Left lobe of liver (tissue), 2 donors: ENCODE data around the gene NOTO. TPM values are rescaled to one million over a fixed set of nuclear protein-coding genes. Genes with fewer than 3 reads are reported as not detected.

Experiments used
- ATAC-seq: fragments of 200-7000 bp; cut with Tn5 transposase; one replicate; pipeline ENCODE4 v1.9.1; 2020; ENCODE audit warnings: mild to moderate bottlenecking, moderate library complexity
- DNase-seq: peaks from one replicate; pipeline ENCODE4 v3.0.0-alpha.2; 2020; ENCODE audit warnings: low spot score
- total RNA-seq: library from RNA; stranded (reverse); gene quantifications from one replicate; pipeline ENCODE4 v1.2.1, GENCODE V29; 2021
- donor health status: DM: no; HTN: no; CAD: no; lungs with moderate emphysema.
- donor health status: DM: no; HTN: yes; CAD: no.

NOTO gene
- total RNA-seq, 1 donor from 2014 or later = not detected

- DNase-seq (peak; percentile 100), ATAC-seq (peak; percentile 87)
Observed at GRCh38 chr2:73233154-73233931, 31.0 kb downstream of the NOTO start, which contains the start of gene PRADC1. Gene PRADC1 (minus strand): TSS chr2:73233239. CDS start chr2:73233160, 79 bp downstream.

DNA sequence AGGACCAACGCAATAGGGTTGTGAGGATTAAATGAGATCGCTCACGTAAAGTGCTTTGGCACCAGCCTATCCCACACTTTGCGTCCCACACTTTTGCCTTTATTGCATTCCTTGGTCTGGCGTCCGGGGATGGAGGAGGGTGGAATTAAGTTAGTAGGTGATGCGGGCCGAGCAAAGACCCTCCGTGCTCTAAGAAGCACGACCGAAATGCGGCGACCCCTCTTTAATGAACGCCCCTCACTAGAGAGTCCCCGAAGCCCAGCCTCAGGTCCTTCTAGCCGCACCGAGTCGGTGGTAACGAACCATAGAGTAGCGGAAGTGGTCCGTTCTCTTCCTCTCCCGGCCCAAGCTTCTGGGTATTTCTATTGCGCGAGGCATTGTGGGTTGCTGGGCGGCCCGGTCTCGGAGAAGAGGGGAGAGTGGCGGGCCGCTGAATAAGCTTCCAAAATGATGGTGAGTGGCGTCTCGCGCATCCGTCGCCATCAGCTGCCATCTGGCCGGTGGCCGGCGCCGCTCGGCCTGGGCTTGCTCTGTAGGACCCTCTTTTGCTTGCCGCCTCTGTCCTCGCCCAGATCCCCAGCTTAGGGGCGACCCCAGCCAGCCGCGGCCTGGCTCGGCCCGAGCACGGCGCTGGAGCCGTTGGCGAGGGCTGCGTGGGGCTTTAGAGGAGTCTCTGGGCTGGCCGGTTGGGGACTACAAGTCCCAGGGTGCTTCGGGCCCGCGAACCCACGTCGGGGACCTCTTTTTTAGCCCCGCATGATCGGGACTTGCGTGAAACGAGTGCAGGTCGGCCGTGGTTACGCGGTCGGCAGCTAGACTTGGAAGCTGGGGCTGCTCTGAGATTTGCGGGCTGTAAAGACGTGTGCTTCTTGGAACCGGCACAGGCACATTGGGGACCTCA lies 31.8 kb downstream of the NOTO start, which contains the start of gene CCT7:
Gene CCT7, plus strand, starts transcription at position 377 of the 901 bp plus-strand sequence. Its CDS starts 71 bp downstream, at position 448.
- DNase-seq = peak; percentile 92
- ATAC-seq = peak; percentile 81

DNA sequence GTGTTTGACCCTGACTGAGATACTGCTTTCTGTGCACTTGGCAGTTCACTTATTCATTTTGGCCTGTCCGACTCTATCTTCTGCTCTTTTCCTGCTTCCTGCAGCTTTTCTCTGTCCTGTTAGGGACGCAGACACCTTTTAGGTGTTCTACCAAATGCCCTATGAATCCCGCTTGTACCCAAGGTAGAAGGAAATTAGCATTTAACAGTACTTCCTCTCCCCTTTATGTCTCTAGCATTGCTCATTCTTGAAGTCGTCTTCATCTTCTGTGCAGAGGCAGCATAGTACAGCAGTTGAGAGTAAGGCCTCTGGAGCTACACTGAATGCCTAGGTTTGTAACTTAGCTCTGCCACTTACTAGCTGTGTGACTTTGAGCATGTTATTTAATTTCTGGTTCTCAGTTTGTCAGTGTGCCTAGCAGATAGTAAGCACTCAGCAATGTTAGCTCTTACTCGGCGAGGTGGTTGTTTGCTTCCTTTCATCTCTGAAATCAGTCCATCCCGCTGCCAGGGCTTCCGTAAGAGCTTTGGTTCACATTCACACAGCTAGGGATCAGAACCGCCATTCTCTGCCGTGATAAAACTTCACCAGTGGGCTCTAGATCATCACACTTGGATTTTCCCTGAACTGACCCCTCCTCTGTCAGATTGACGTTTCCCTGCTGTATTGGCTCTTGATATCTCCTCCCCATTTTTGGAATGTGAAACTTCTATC lies 33.1 kb downstream of the NOTO start:
- DNase-seq = no peak
- no peak for ATAC-seq

- no peak for DNase-seq
Observed at GRCh38 chr2:73237168-73237567, 34.8 kb downstream of the NOTO start.

DNA sequence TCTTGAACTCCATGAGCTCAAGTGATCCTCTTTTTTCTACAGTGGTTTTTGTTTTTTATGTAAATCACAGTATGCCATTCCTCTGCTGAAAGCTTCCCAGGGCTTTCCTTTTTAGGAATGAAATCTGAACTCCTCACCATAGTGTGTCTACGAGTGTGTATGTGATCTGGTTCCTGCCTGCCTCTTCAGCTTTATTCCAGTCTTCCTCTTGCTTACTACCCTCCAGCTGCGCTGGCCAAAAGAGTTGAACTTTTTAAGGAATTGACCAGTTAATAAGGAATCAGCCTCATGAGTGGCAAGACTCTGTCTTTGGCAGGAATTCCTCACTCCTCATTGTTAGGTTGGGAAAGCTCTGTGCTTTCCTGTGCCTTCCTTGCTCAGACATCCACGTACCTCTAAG lies 35.8 kb downstream of the NOTO start:
- ATAC-seq (no peak), DNase-seq (no peak)

More at GRCh38 chr2:73237168-73237567, 34.8 kb downstream of the NOTO start:
- ATAC-seq = no peak

GRCh38 chr2:73238976-73239375 lies 36.6 kb downstream of the NOTO start:
- DNase-seq (no peak), ATAC-seq (no peak)

DNA sequence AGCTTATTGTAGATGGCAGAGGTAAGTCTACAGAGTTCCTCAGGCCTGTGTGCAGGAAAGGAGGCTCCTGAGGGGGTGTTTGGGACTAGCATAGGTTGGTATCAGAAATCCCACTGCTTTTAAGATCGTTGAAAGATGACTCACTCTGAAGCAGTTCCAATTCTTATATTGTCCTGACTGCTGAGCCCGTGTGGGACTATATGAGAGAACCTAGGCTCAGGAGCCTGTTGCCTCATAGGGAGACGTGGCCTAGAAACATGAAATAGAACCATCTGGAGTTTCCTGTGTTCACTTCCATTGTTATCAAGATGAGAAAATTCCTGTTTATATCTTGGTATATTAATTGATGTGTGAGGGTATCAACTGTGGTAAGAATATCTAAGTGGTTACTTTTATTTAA lies 37.4 kb downstream of the NOTO start:
- DNase-seq (no peak), ATAC-seq (no peak)

- DNase-seq = no peak
- no peak for ATAC-seq
Observed at GRCh38 chr2:73243884-73244570, 41.7 kb downstream of the NOTO start.

- ATAC-seq (no peak), DNase-seq (no peak)
Observed at GRCh38 chr2:73244580-73244979, 42.2 kb downstream of the NOTO start.

GRCh38 chr2:73246850-73247249 lies 44.5 kb downstream of the NOTO start:
- ATAC-seq (no peak), DNase-seq (no peak)

DNA sequence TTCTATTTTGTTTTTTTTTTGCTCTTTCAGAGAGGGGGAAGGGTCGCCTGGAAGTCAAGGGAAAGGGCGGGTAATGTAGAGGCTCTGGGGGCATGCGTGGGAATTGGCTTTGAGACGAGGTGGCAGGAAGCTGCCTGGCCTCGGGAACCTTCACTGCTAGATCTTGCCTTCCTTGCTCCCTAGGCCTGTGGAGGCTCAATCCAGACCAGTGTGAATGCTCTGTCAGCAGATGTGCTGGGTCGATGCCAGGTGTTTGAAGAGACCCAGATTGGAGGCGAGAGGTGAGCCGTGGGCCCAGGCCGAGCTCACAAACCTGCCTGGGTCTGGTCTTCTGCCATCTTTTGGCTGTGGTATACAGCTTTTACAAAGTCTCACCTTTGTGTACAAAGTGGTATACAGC lies 47.3 kb downstream of the NOTO start:
- ATAC-seq = no peak
- no peak for DNase-seq

DNA sequence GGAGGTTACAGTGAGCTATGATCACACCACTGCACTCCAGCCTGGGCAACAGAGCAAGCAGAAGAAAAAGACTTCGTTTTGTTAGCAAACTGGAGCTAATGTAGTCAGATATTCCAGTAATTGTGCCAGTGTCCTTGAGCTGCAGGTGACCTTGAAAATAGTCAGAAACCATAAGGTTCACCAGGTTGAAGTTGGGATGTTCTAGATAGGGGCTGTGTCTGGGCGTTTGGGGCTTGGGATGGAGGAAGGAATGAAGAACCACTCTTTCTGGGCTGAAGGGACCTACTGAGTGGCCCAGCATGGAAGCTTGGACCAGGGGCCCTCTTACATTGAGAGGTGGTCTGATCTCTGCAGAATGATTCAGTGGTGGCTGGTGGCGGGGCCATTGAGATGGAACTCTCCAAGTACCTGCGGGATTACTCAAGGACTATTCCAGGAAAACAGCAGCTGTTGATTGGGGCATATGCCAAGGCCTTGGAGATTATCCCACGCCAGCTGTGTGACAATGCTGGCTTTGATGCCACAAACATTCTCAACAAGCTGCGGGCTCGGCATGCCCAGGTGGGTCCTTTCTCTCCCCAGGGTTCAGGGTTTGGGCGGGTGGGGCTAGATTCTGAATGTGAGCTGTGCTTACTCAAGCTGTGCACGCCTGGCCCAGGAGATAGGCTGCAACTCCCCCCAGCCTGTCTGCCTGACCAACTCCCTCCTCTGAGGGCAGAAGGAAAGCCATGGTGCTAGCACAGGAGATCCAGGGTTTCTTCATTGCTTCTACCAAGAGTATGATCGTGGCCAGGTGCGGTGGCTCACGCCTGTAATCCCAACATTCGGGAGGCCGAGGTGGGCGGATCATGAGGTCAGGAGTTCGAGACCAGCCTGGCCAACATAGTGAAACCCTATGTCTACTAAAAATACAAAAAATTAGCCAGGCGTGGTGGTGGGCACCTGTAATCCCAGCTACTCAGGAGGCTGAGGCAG lies 48.8 kb downstream of the NOTO start:
- no peak for DNase-seq
- no peak for ATAC-seq

- DNase-seq (no peak), ATAC-seq (no peak)
Observed at GRCh38 chr2:73252238-73253027, 50.1 kb downstream of the NOTO start.

GRCh38 chr2:73253400-73253799 lies 51.0 kb downstream of the NOTO start:
- ATAC-seq = no peak
- DNase-seq = no peak

- no peak for ATAC-seq
- DNase-seq = no peak
Observed at GRCh38 chr2:73253901-73254300, 51.5 kb downstream of the NOTO start.

- DNase-seq (no peak), ATAC-seq (no peak)
Observed at GRCh38 chr2:73254343-73255006, 52.1 kb downstream of the NOTO start.

DNA sequence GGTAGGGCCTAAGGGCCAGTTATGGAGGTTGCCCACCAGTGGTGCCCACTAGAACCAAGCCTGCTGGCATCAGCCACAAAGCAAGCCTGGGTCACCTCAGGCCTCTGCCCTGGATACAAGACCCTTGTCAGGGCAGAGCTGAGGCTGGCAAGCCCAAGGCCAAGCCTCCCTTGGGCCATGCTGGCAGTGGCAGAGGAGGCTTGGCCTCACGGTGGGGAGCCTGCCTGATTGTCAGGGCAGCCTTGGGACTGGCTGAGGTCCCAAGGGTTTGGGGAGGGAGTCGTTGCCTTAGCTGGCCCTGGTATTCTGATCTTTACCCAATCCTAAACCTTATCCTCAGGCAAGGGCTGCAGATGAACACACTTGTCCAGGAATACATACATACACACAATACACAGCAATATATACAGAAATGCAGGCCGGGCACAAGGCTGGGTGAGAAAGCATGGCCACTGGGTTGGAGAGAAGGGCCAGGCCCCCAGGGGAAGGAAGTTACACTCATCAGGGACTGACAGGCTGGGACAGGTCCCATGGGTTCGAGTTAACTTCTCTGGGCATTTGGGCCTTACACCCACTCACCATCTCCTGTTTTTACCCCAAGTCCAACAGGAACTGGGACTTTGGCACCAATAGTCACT lies 52.8 kb downstream of the NOTO start:
- no peak for ATAC-seq
- no peak for DNase-seq
